H9 (cell line): ENCODE data around the gene PLA2G4C. TPM values are rescaled to one million over a fixed set of nuclear protein-coding genes. Genes with fewer than 3 reads are reported as not detected.

ENCODE experiments used
- DNase-seq: peaks from one replicate; pipeline ENCODE4 v3.0.0-alpha.2; 2017
- H2AFZ ChIP-seq: one replicate; pipeline ENCODE4 v1.6.1; 2013; ENCODE audit warnings: mild to moderate bottlenecking, low read length, control low read depth, moderate library complexity
- H2AK5ac ChIP-seq: 2 replicates; pipeline ENCODE4 v1.6.1; 2013; ENCODE audit warnings: low read length, control low read depth, mixed read lengths; ENCODE audit not compliant: insufficient read length
- H2BK120ac ChIP-seq: one replicate; pipeline ENCODE4 v1.6.1; 2013; ENCODE audit warnings: low read depth, mild to moderate bottlenecking, low read length, control low read depth, inconsistent platforms; ENCODE audit not compliant: poor library complexity, severe bottlenecking
- H2BK12ac ChIP-seq: 2 replicates; pipeline ENCODE4 v1.6.1; 2013; ENCODE audit warnings: low read length, control low read depth, mixed read lengths, low read depth; ENCODE audit not compliant: insufficient read length
- H2BK15ac ChIP-seq: 2 replicates; pipeline ENCODE4 v1.6.1; 2013; ENCODE audit warnings: low read depth, low read length, control low read depth
- H2BK20ac ChIP-seq: one replicate; pipeline ENCODE4 v1.6.1; 2013; ENCODE audit warnings: low read depth, mild to moderate bottlenecking, low read length, control low read depth, inconsistent platforms; ENCODE audit not compliant: poor library complexity, severe bottlenecking
- H2BK5ac ChIP-seq: 2 replicates; pipeline ENCODE4 v1.6.1; 2013; ENCODE audit warnings: low read length, control low read depth, mixed read lengths; ENCODE audit not compliant: insufficient read length
- H3K14ac ChIP-seq: 2 replicates; pipeline ENCODE4 v1.6.1; 2013; ENCODE audit warnings: low read length, control low read depth; ENCODE audit not compliant: insufficient read depth
- H3K18ac ChIP-seq: 2 replicates; pipeline ENCODE4 v1.6.1; 2013; ENCODE audit warnings: low read depth, mild to moderate bottlenecking, mixed read lengths, low read length, control low read depth; ENCODE audit not compliant: insufficient read length
- H3K23ac ChIP-seq: 2 replicates; pipeline ENCODE4 v1.6.1; 2013; ENCODE audit warnings: low read length, control low read depth, mixed read lengths, low read depth; ENCODE audit not compliant: insufficient read length
- H3K23me2 ChIP-seq: 2 replicates; pipeline ENCODE4 v1.6.1; 2013; ENCODE audit warnings: low read depth, mild to moderate bottlenecking, mixed read lengths, low read length, control low read depth; ENCODE audit not compliant: insufficient read length, poor library complexity, severe bottlenecking
- H3K27ac ChIP-seq: 2 replicates; pipeline ENCODE4 v1.5.1; 2013; ENCODE audit warnings: low read length, control low read depth, mixed read lengths, low read depth; ENCODE audit not compliant: insufficient read length
- H3K27me3 ChIP-seq: 2 replicates; pipeline ENCODE4 v1.6.1; 2013; ENCODE audit warnings: low read length, control low read depth, inconsistent platforms; ENCODE audit not compliant: insufficient read depth
- H3K4ac ChIP-seq: 2 replicates; pipeline ENCODE4 v1.6.1; 2013; ENCODE audit warnings: low read depth, mild to moderate bottlenecking, control low read depth, inconsistent platforms, low read length, moderate library complexity
- H3K4me1 ChIP-seq: 2 replicates; pipeline ENCODE4 v1.6.1; 2013; ENCODE audit warnings: low read length, control low read depth, inconsistent platforms; ENCODE audit not compliant: insufficient read depth
- H3K4me2 ChIP-seq: 2 replicates; pipeline ENCODE4 v1.6.1; 2013; ENCODE audit warnings: low read length, control low read depth, mixed read lengths; ENCODE audit not compliant: insufficient read length, insufficient read depth
- H3K56ac ChIP-seq: 2 replicates; pipeline ENCODE4 v1.6.1; 2013; ENCODE audit warnings: low read depth, mild to moderate bottlenecking, mixed read lengths, low read length, control low read depth; ENCODE audit not compliant: insufficient read length
- H3K79me1 ChIP-seq: 2 replicates; pipeline ENCODE4 v1.6.1; 2013; ENCODE audit warnings: low read depth, mild to moderate bottlenecking, moderate library complexity, low read length, control low read depth, inconsistent platforms; ENCODE audit not compliant: insufficient read depth, poor library complexity, severe bottlenecking
- H3K79me2 ChIP-seq: 2 replicates; pipeline ENCODE4 v1.6.1; 2013; ENCODE audit warnings: low read length, control low read depth, inconsistent platforms; ENCODE audit not compliant: insufficient read depth
- H3K9ac ChIP-seq: 2 replicates; pipeline ENCODE4 v1.6.1; 2013; ENCODE audit warnings: low read length, control low read depth, mixed read lengths; ENCODE audit not compliant: insufficient read length; ENCODE audit errors: extremely low read depth
- H3K9me3 ChIP-seq: one replicate; pipeline ENCODE4 v1.6.1; 2013; ENCODE audit warnings: low read depth, low read length, inconsistent platforms; ENCODE audit not compliant: control insufficient read depth
- H3T11ph ChIP-seq: one replicate; pipeline ENCODE4 v1.6.1; 2013; ENCODE audit warnings: mild to moderate bottlenecking, low read length, control low read depth, inconsistent platforms
- H4K20me1 ChIP-seq: one replicate; pipeline ENCODE4 v1.6.1; 2013; ENCODE audit not compliant: control insufficient read depth, insufficient read length, insufficient read depth
- H4K5ac ChIP-seq: 2 replicates; pipeline ENCODE4 v1.6.1; 2013; ENCODE audit warnings: low read depth, mild to moderate bottlenecking, mixed read lengths, low read length, control low read depth; ENCODE audit not compliant: insufficient read length
- H4K8ac ChIP-seq: replicated peaks from 2 replicates; pipeline ENCODE4 v1.6.1; 2013; ENCODE audit warnings: low read length, control low read depth, mixed read lengths, low read depth; ENCODE audit not compliant: insufficient read length
- H4K91ac ChIP-seq: 2 replicates; pipeline ENCODE4 v1.6.1; 2013; ENCODE audit warnings: low read depth, mild to moderate bottlenecking, moderate library complexity, mixed read lengths, low read length, control low read depth; ENCODE audit not compliant: insufficient read length
- H3K27ac Mint-ChIP-seq, 3 experiments: 2 replicates in 2 of 3; 3 replicates in 1 of 3; pipeline ENCODE4 v1.8.0; 2020 to 2021; ENCODE audit warnings: mixed read lengths in 3 of 3, mild to moderate bottlenecking in 1 of 3, moderate library complexity in 1 of 3
- H3K27me3 Mint-ChIP-seq: 2 replicates; pipeline ENCODE4 v1.8.0; 2021; ENCODE audit warnings: low read depth, mild to moderate bottlenecking, moderate library complexity, mixed read lengths
- H3K36me3 Mint-ChIP-seq, 3 experiments: 2 replicates in 2 of 3; 3 replicates in 1 of 3; pipeline ENCODE4 v1.8.0; 2020 to 2021; ENCODE audit warnings: low read depth in 3 of 3, mixed read lengths in 3 of 3; ENCODE audit not compliant: insufficient read depth in 1 of 3
- H3K4me1 Mint-ChIP-seq, 2 experiments: 2 replicates each; pipeline ENCODE4 v1.8.0; 2020; ENCODE audit warnings: mixed read lengths in 2 of 2
- H3K4me3 Mint-ChIP-seq, 2 experiments: 2 replicates in 1 of 2; 3 replicates in 1 of 2; pipeline ENCODE4 v1.8.0; 2020 to 2021; ENCODE audit warnings: mild to moderate bottlenecking in 2 of 2, mixed read lengths in 2 of 2, moderate library complexity in 1 of 2
- H3K9me3 Mint-ChIP-seq, 2 experiments: 2 replicates in 1 of 2; 3 replicates in 1 of 2; pipeline ENCODE4 v1.8.0; 2020; ENCODE audit warnings: mild to moderate bottlenecking in 2 of 2, mixed read lengths in 2 of 2, moderate library complexity in 1 of 2
- WGBS: extraction: QIAGEN DNeasy Blood & Tissue Kit; methylation state at CpG from one replicate; pipeline ENCODE4 v1.1.7; 2013; ENCODE audit warnings: missing lambda C conversion rate, low lambda C conversion rate, mixed read lengths; ENCODE audit not compliant: insufficient read length; ENCODE audit errors: extremely low coverage; 5-methylcytosine and 5-hydroxymethylcytosine counted together
- total RNA-seq: library from RNA; stranded (reverse); gene quantifications from 2 replicates; pipeline ENCODE4 v1.2.1, GENCODE V29; 2021
- TF ChIP-seq, protein P1 (sequence below): fragments of 200-600 bp; sonication (generic); conservative IDR thresholded peaks from 3 replicates; pipeline ENCODE4 v1.8.0; 2021; ENCODE audit warnings: antibody characterized with exemption, mild to moderate bottlenecking

PLA2G4C gene
- total RNA-seq, 1 experiment from 2014 or later: 7.0 TPM

DNA sequence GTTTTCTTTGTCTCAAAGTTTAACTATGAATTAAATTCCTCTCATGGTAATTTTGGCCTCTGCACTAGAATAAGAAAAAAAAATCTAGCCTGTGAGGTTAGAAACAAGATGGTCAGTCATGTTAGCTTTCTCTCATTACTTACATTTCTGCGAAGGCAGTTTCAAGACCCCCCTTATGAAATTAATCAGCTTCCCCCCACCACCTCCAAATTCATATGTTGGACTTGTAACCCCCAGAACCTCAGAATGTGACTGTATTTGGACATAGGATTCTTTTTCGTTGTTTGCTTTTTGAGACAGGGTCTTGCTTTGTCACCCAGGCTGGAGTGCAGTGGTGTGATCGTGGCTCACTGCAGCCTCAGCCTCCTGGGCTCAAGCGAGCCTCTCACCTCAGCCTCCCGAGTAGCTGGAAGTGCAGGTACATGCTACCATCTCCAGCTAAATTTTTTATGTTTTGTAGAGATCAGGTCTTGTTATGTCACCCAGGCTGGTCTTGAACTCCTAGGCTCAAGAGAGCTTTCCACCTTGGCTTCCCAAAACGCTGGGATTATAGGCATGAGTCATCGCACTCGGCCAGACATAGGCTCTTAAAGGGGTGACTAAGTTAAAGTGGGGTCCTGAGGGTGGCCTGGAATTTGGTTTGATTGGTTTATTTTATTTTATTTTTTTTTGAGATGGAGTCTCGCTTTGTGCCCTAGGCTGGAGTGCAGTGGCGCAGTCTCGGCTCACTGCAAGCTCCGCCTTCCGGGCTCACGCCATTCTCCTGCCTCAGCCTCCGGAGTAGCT lies 1.4 kb downstream of the PLA2G4C start:
- Histone ChIP-seq H2BK5ac (no peak overlapping the region), H3K27ac (no peak overlapping the region), H2BK12ac (no peak overlapping the region), H2BK20ac (no peak overlapping the region), H2AK5ac (no peak overlapping the region), H3K9me3 (no peaks in the 10 kb centered on the region), H4K20me1 (no peaks in the 10 kb centered on the region), H3K14ac (no peak overlapping the region), H3K23ac (no peak overlapping the region), H2BK120ac (no peak overlapping the region), H3T11ph (no peak overlapping the region), H3K79me1 (no peaks in the 10 kb centered on the region), H3K56ac (no peak overlapping the region), H3K79me2 (no peaks in the 10 kb centered on the region), H3K4ac (no peak overlapping the region), H3K9ac (no peak overlapping the region), H4K8ac (no peak overlapping the region), H2AFZ (no peak overlapping the region), H4K5ac (no peak overlapping the region), H3K4me2 (no peak overlapping the region), H3K23me2 (no peaks in the 10 kb centered on the region), H3K27me3 (no peaks in the 10 kb centered on the region), H3K4me1 (no peaks in the 10 kb centered on the region; the same call in 1 of the 2 replicates), H2BK15ac (no peak overlapping the region), H4K91ac (no peak overlapping the region), H3K18ac (no peak overlapping the region)
- TF ChIP-seq, protein P1, sequence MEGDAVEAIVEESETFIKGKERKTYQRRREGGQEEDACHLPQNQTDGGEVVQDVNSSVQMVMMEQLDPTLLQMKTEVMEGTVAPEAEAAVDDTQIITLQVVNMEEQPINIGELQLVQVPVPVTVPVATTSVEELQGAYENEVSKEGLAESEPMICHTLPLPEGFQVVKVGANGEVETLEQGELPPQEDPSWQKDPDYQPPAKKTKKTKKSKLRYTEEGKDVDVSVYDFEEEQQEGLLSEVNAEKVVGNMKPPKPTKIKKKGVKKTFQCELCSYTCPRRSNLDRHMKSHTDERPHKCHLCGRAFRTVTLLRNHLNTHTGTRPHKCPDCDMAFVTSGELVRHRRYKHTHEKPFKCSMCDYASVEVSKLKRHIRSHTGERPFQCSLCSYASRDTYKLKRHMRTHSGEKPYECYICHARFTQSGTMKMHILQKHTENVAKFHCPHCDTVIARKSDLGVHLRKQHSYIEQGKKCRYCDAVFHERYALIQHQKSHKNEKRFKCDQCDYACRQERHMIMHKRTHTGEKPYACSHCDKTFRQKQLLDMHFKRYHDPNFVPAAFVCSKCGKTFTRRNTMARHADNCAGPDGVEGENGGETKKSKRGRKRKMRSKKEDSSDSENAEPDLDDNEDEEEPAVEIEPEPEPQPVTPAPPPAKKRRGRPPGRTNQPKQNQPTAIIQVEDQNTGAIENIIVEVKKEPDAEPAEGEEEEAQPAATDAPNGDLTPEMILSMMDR: no peak
- peaks cover 0 to 1% (median 1%) of the 10 kb centered on the region in 3 experiments; a peak in 4 of 7 replicates for H3K36me3 Mint-ChIP-seq
- peaks cover 0 to under 1% of the 10 kb centered on the region in 2 experiments; a peak in 1 of 5 replicates for H3K9me3 Mint-ChIP-seq
- DNase-seq: no peak
- H3K4me3 Mint-ChIP-seq: no peak overlapping the region
- peaks cover 5% of the 10 kb centered on the region for H3K27me3 Mint-ChIP-seq
- H3K4me1 Mint-ChIP-seq: peaks cover 2 to 8% of the 10 kb centered on the region in 2 experiments; a peak in 2 of 4 replicates
- H3K27ac Mint-ChIP-seq: peak overlapping the region in 1 of 3 experiments; percentile 27; a peak in 1 of 7 replicates
- no CpG with 5 or more reads among the region's 15 CpGs for WGBS
